CD14-positive monocyte (primary cell): Measurements from ENCODE around the gene SPARC. TPM values are rescaled to one million over a fixed set of nuclear protein-coding genes. Genes with fewer than 3 reads are reported as not detected.

Experiments used
- DNase-seq, 3 donors: peaks; one replicate each; pipeline ENCODE4 v3.0.0-alpha.2; 2011 to 2022
- H2AFZ ChIP-seq: 2 replicates; pipeline ENCODE4 v1.6.0; 2012; ENCODE audit warnings: mild to moderate bottlenecking, low read depth, low read length, inconsistent platforms; ENCODE audit not compliant: insufficient read depth, poor library complexity, severe bottlenecking
- H3K27ac ChIP-seq, 2 donors: 1 replicate in 1 of 2; 2 replicates in 1 of 2; pipeline ENCODE4 v1.5.1; 2012 to 2013; ENCODE audit warnings: low read length in 2 of 2, control low read depth in 1 of 2, inconsistent platforms in 1 of 2, low read depth in 1 of 2, mild to moderate bottlenecking in 1 of 2
- H3K27me3 ChIP-seq, 2 donors: one replicate each; pipeline versions ENCODE4 v1.6.0 to v1.6.1; 2011 to 2013; ENCODE audit warnings: low read length in 2 of 2; ENCODE audit not compliant: control insufficient read depth in 2 of 2, insufficient read depth in 2 of 2
- H3K36me3 ChIP-seq, 2 donors: replicated peaks in 1 of 2; 1 replicate in 1 of 2; 2 replicates in 1 of 2; pipeline versions ENCODE4 v1.5.1 to v1.6.1; 2012 to 2013; ENCODE audit warnings: low read length in 2 of 2, control low read depth in 1 of 2, inconsistent platforms in 1 of 2, mild to moderate bottlenecking in 1 of 2; ENCODE audit not compliant: insufficient read depth in 2 of 2, control insufficient read depth in 1 of 2
- H3K4me1 ChIP-seq, 2 donors: 1 replicate in 1 of 2; 2 replicates in 1 of 2; pipeline versions ENCODE4 v1.5.1 to v1.6.1; 2012 to 2013; ENCODE audit warnings: low read length in 2 of 2, control low read depth in 1 of 2, inconsistent platforms in 1 of 2, mild to moderate bottlenecking in 1 of 2, moderate library complexity in 1 of 2; ENCODE audit not compliant: insufficient read depth in 2 of 2, control insufficient read depth in 1 of 2
- H3K4me2 ChIP-seq: replicated peaks from 2 replicates; pipeline ENCODE3; 2012; ENCODE audit warnings: low read length, moderate library complexity, mild to moderate bottlenecking; ENCODE audit not compliant: poor library complexity, severe bottlenecking; ENCODE audit errors: extremely low read depth
- H3K4me3 ChIP-seq, 3 experiments: fragments of 200-600 bp in 1 of 3; sonication (generic) in 1 of 3; replicated peaks in 1 of 3; 1 replicate in 2 of 3; 2 replicates in 1 of 3; pipeline ENCODE4 v1.5.1; 2011 to 2013; ENCODE audit warnings: low read length in 3 of 3, mild to moderate bottlenecking in 3 of 3, control low read depth in 2 of 3, low read depth in 2 of 3, inconsistent platforms in 1 of 3, moderate library complexity in 1 of 3
- H3K79me2 ChIP-seq: 2 replicates; pipeline ENCODE4 v1.6.0; 2012; ENCODE audit warnings: mild to moderate bottlenecking, control low read depth, inconsistent platforms, low read length, moderate library complexity; ENCODE audit not compliant: insufficient read depth
- H3K9ac ChIP-seq: 2 replicates; pipeline ENCODE4 v1.6.0; 2017; ENCODE audit warnings: low read length, mild to moderate bottlenecking; ENCODE audit not compliant: insufficient read depth, poor library complexity, severe bottlenecking
- H3K9me3 ChIP-seq, 2 donors: replicated peaks in 1 of 2; 1 replicate in 1 of 2; 2 replicates in 1 of 2; pipeline versions ENCODE4 v1.5.1 to v1.6.1; 2012 to 2013; ENCODE audit warnings: low read length in 2 of 2, control low read depth in 1 of 2; ENCODE audit not compliant: control insufficient read depth in 1 of 2, insufficient read depth in 1 of 2
- H4K20me1 ChIP-seq: 2 replicates; pipeline ENCODE4 v1.6.0; 2012; ENCODE audit warnings: mild to moderate bottlenecking, low read length, control low read depth, moderate library complexity; ENCODE audit not compliant: insufficient read depth
- H3K27ac Mint-ChIP-seq, 7 donors: one replicate each; pipeline ENCODE4 v1.8.0; 2020; ENCODE audit warnings: mild to moderate bottlenecking in 7 of 7, mixed read lengths in 7 of 7, moderate library complexity in 6 of 7, inconsistent platforms in 2 of 7
- H3K27me3 Mint-ChIP-seq, 3 donors: one replicate each; pipeline ENCODE4 v1.8.0; 2021 to 2022; ENCODE audit warnings: low read depth in 3 of 3, mild to moderate bottlenecking in 3 of 3, mixed read lengths in 3 of 3, moderate library complexity in 3 of 3, inconsistent platforms in 1 of 3
- H3K36me3 Mint-ChIP-seq, 2 donors: one replicate each; pipeline ENCODE4 v1.8.0; 2020; ENCODE audit warnings: mixed read lengths in 2 of 2, inconsistent platforms in 1 of 2, mild to moderate bottlenecking in 1 of 2
- H3K4me1 Mint-ChIP-seq: one replicate; pipeline ENCODE4 v1.8.0; 2020; ENCODE audit warnings: mild to moderate bottlenecking, mixed read lengths
- H3K4me3 Mint-ChIP-seq, 2 donors: one replicate each; pipeline ENCODE4 v1.8.0; 2020; ENCODE audit warnings: mild to moderate bottlenecking in 2 of 2, mixed read lengths in 2 of 2, moderate library complexity in 1 of 2
- H3K9me3 Mint-ChIP-seq, 7 donors: one replicate each; pipeline ENCODE4 v1.8.0; 2020 to 2022; ENCODE audit warnings: mixed read lengths in 7 of 7, mild to moderate bottlenecking in 6 of 7, moderate library complexity in 6 of 7, inconsistent platforms in 2 of 7
- WGBS: methylation state at CpG from one replicate; pipeline ENCODE4 v1.1.5; 2013; ENCODE audit warnings: missing lambda C conversion rate; ENCODE audit not compliant: insufficient coverage; 5-methylcytosine and 5-hydroxymethylcytosine counted together
- intact Hi-C, 2 donors: fragments of 100-400 bp; cut with micrococcal nuclease; formaldehyde crosslinking; loops; one replicate each; pipeline versions ENCODE4 v1.15.0 to v1.15.1; 2023
- polyA plus RNA-seq, 3 donors: library from polyadenylated mRNA; depleted of rRNA in 1 of 3; unstranded in 2 of 3; stranded (reverse) in 1 of 3; fragments of 300-500 nt in 2 of 3; fragments of >200 nt in 1 of 3; fragmentation: Illumina TruSeq in 2 of 3; gene quantifications; 1 replicate in 2 of 3; 2 replicates in 1 of 3; pipeline ENCODE4 v1.2.3, GENCODE V29; 2012 to 2021
- TF ChIP-seq, protein P1 (sequence below): fragments of 200-600 bp; IDR thresholded peaks from one replicate; pipeline ENCODE4 v1.8.0; 2022; ENCODE audit warnings: antibody characterized with exemption, mild to moderate bottlenecking

The SPARC gene
- polyA plus RNA-seq, 3 donors = 3.0 to 19.7 (median 10.7) TPM

DNA sequence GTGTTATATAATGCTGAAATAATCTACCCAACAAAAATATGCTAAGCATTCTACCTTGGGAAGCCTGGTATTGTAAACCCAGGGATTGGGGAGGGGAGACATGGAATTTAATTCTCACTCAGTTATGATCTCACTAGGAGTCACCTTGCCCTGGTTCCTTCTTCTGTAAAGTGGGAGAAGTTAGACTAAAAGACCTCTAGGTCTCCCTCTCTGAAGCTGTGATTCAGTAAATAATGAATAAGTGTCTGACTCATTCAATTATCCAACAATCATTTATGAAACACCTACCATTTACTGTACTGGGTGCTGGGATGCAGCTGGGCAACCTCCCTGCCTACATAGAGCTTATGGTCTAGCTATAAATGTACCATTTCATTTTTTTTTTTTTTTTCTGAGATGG is 20.2 kb upstream of the SPARC start:
- H3K27ac ChIP-seq = no peak overlapping the region
- no peaks in the 10 kb centered on the region for H3K27me3 ChIP-seq
- H3K9me3 Mint-ChIP-seq = peaks cover 0 to 5% (median 2%) of the 10 kb centered on the region in 7 donors
- TF ChIP-seq, protein P1, sequence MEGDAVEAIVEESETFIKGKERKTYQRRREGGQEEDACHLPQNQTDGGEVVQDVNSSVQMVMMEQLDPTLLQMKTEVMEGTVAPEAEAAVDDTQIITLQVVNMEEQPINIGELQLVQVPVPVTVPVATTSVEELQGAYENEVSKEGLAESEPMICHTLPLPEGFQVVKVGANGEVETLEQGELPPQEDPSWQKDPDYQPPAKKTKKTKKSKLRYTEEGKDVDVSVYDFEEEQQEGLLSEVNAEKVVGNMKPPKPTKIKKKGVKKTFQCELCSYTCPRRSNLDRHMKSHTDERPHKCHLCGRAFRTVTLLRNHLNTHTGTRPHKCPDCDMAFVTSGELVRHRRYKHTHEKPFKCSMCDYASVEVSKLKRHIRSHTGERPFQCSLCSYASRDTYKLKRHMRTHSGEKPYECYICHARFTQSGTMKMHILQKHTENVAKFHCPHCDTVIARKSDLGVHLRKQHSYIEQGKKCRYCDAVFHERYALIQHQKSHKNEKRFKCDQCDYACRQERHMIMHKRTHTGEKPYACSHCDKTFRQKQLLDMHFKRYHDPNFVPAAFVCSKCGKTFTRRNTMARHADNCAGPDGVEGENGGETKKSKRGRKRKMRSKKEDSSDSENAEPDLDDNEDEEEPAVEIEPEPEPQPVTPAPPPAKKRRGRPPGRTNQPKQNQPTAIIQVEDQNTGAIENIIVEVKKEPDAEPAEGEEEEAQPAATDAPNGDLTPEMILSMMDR = no peak
- H3K9me3 ChIP-seq = no peaks in the 10 kb centered on the region
- no peak overlapping the region for H3K4me3 Mint-ChIP-seq
- H3K4me1 Mint-ChIP-seq = peaks cover 9% of the 10 kb centered on the region
- no peaks in the 10 kb centered on the region for H3K4me1 ChIP-seq
- H2AFZ ChIP-seq = no peak overlapping the region
- no peaks in the 10 kb centered on the region for H3K36me3 Mint-ChIP-seq
- H3K4me2 ChIP-seq = no peak overlapping the region
- DNase-seq = no peak
- no peaks in the 10 kb centered on the region for H3K79me2 ChIP-seq
- intact Hi-C loops = no loop called here
- peaks cover 0 to 2% (median 0%) of the 10 kb centered on the region in 3 donors for H3K27me3 Mint-ChIP-seq
- no peaks in the 10 kb centered on the region for H3K36me3 ChIP-seq
- H4K20me1 ChIP-seq = no peaks in the 10 kb centered on the region
- H3K4me3 ChIP-seq = no peak overlapping the region
- H3K9ac ChIP-seq = no peak overlapping the region
- H3K27ac Mint-ChIP-seq = no peak overlapping the region

DNA sequence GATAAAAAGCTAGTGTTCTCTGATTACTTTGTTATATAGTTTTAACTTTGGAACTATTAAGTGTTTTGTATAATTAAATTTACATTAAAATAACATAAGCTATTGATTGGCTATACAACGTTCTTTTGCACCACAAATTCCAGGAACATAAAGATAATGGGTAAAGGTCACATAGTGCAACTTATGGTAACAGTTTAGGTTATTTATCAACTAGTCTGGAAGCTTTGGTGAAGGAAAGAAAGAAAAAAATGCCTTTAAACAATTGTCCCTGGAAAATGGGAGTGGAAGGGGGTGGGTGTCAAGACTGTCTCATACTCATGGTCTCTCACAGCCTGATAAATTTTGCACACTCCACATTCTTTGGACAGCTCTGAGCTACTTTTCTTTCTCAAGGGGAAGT is 17.1 kb upstream of the SPARC start:
- Histone ChIP-seq H3K9ac (no peak overlapping the region), H3K27ac (no peak overlapping the region), H3K4me3 (no peak overlapping the region), H3K9me3 (no peaks in the 10 kb centered on the region), H2AFZ (no peak overlapping the region), H3K79me2 (no peaks in the 10 kb centered on the region), H3K27me3 (no peaks in the 10 kb centered on the region), H3K4me2 (no peak overlapping the region), H3K36me3 (no peaks in the 10 kb centered on the region), H4K20me1 (no peaks in the 10 kb centered on the region), H3K4me1 (no peaks in the 10 kb centered on the region)
- H3K4me3 Mint-ChIP-seq = no peak overlapping the region
- no peaks in the 10 kb centered on the region for H3K36me3 Mint-ChIP-seq
- WGBS = no CpG with 5 or more reads among the region's 1 CpG
- peaks cover 9% of the 10 kb centered on the region for H3K4me1 Mint-ChIP-seq
- H3K27ac Mint-ChIP-seq = no peak overlapping the region
- intact Hi-C loops = no loop called here
- TF ChIP-seq, protein P1 = no peak
- no peaks in the 10 kb centered on the region for H3K9me3 Mint-ChIP-seq
- peaks cover 0 to 3% (median 2%) of the 10 kb centered on the region in 3 donors for H3K27me3 Mint-ChIP-seq
- no peak for DNase-seq
